Right ventricle myocardium superior (tissue), 1 donor: ENCODE measurements around the gene IFT43. TPM values are rescaled to one million over a fixed set of nuclear protein-coding genes. Genes with fewer than 3 reads are reported as not detected.
A peak's percentile ranks its signal among the peaks of the same experiment; 100 is the strongest.
"Not testable (repeated sequence)": the region's sequence is repeated elsewhere in the genome, so short reads cannot be mapped to it uniquely, and the experiment has no call there.

Source experiments
- ATAC-seq: fragments of 200-7000 bp; cut with Tn5 transposase; one replicate; pipeline ENCODE4 v1.9.1; 2020; ENCODE audit warnings: mild to moderate bottlenecking; ENCODE audit not compliant: poor library complexity
- DNase-seq: peaks from one replicate; pipeline ENCODE4 v3.0.0-alpha.2; 2020
- intact Hi-C: fragments of 100-400 bp; cut with DNase I; formaldehyde crosslinking; loops from one replicate; pipeline ENCODE4 v1.11.2; 2022
- total RNA-seq: library from RNA; stranded (reverse); fragmentation: NEBNext Ultra II Directional; extraction: Animal tissue kit (Norgen Biotek cat#: 25700); gene quantifications from one replicate; pipeline ENCODE4 v1.2.1, GENCODE V29; 2021
- donor health status: DM: no; HTN: yes; CAD: no; lungs with severe emphysema.

Gene IFT43
- total RNA-seq, 1 donor from 2014 or later = 25.1 TPM

DNA sequence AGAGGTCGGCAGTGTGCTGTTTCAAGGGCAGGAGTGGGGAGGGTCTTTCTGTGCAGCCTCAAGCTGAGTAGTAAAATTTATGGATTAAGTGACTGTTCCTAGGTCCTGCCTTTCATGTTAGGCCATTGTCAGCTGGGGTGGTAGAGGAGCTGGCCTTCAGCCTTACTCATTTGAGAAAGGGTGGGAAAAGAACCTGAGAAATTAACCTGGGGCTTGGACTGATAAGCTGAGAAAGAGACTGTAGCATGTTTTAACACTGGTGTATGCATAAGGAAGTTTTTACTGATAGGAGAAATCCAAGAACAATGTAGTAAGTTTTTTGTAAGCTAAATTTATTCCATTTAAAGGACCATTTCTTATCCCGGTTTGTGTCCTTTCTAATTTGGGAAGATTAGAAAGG lies 20.7 kb downstream of the IFT43 start:
- intact Hi-C loops = no loop called here
- ATAC-seq = no peak
- no peak for DNase-seq

DNA sequence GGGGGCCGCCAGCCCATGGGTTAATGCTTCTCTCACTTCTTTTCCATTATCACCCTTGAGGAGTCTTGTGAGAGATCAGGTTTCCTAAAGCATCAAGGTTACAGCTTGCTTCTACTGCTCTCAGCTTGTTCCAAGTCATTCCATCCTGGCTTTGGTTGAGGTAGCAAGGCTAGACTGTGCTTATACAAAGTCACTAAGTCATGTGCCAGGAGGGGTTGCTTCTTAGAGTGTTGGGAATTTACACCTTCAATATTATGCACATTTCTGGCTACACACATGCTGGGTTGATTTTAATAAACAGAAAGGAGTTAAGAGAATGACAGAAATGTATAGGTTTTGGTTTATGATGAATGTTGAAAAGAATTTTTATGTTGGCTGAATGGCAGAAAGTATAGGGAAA lies 21.8 kb downstream of the IFT43 start:
- DNase-seq (no peak), ATAC-seq (no peak)
- intact Hi-C loops = no loop called here

DNA sequence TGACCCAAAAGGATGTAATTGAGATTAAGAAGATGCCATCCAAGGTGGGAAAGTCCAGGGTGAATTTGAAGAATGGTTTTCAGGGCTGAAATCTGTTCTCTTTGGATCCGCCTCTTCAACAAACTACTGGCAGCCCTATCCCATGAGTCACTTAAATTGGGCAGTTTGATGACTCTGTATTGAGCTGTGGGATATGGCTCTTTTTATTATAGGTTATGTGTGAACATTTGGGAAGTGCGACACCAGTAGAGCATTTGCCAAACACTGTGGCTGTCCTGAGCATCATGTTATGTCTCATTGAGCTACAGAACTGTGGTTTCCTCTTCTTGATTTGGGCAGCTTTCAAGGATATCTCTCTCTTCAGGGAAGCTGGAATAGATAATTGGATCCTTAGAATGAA lies 22.3 kb downstream of the IFT43 start:
- DNase-seq = no peak
- intact Hi-C loops = no loop called here
- no peak for ATAC-seq

DNA sequence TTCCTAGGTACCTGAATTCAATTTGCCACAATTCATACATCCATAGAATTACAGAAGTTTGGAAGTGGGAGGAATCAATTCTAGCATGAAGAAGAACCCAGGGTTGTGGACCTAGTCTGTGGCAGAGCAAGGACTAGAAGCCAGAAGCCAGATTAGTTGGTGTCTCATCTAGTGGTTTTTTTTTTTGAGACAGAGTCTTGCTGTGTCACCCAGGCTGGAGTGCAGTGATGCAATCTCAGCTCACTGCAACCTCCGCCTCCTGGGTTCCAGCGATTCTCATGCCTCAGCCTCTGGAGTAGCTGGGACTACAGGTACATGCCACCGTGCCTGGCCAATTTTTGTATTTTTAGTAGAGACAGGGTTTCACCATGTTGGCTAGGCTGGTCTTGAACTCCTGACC lies 24.1 kb downstream of the IFT43 start:
- ATAC-seq, DNase-seq, intact Hi-C loops: not testable (repeated sequence)

DNA sequence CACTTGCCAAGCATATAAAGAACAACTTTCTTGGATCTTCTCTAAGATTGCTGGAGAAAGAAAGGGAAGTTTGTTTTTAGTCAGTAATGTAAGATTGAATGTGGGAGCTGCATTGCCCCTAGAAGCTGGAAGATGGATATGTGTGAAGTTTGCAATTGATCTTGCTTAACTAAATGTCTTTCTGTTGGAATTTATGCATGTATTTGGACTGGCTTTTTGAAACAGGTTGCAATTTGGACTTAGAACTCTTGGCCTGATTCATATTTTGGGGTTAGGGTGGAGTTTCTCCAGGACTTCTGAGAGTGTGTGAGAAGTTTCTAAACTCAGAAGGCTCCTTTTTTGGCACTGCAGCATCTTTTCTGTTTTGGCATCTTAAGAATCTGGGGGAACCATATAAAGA lies 26.4 kb downstream of the IFT43 start:
- DNase-seq (no peak), ATAC-seq (no peak)
- intact Hi-C loops = no loop called here

DNA sequence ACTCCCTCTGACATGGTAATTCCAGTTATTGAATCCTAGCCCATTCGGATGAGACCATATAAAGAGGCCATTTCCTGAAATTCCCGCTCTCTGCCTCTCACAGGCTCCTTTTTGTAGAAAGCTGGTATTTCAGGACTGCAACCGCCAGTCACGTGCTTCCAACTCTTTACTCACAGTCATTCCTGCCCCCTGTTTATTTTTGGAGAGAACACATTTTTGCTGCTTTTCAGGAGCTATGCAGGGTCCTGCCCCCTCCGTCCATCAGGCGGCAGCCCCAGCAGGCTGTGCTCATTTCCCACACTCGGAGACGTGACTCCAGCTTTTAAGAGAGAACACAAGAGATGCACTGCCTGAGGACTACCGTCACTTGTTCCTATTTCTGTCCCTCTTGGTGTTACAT lies 26.8 kb downstream of the IFT43 start:
- intact Hi-C loops = no loop called here
- DNase-seq = no peak
- ATAC-seq = peak; percentile 79

DNA sequence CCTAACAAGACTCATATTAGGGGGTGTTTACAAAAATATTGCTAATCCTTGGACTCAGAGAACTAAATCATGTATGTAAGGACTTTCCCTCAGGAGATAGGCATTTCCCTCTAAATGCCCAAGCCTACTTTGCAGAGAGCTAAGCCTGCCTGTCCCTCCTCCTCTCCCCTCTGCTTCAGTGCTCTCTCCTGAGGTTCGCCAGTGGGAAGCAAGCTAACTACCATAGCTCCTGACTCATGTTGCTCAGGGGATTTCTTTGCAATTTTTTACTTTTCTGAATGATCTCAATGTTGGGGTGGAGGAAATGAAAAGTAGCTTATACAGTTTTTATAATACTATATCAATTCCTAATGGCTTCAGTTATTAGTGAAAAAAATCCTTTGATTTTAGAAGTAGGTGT lies 29.6 kb downstream of the IFT43 start:
- intact Hi-C loops = no loop called here
- no peak for ATAC-seq
- no peak for DNase-seq

DNA sequence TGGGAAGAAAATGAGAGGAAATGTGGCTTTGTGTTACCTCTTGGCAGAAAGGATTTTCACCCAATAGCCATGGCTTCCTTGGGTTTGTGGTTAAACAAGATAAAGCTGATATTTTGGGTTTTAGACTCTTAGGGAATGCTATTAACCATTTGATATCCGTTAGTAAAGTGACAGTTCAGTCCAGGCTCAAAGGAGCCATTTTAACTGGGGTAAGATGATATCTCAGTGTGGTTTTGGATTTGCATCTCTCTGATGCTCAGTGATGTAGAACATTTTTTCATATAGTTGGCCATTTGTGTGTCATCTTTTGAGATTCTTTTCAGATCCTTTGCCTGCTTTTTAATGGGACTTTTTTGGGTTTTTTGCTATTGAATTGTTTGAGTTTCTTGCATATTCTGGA lies 30.1 kb downstream of the IFT43 start:
- ATAC-seq (no peak), DNase-seq (no peak)
- intact Hi-C loops = no loop called here

DNA sequence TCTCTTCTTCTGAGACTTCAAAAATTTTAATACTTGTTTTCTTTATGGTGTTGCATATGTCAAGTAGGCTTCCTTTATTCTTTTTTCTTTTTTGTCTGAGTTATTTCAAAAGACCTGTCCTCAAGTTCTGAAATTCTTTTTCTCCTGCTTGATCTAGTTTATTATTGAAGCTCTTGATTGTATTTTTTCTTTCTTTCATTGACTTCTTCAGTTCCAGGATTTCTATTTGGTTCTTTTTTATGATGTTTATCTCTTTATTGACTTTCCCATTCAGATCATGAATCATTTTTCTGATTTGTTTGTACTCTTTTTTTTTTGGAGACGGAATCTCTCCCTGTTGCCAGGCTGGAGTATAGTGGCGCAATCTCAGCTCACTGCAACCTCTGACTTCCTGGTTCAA lies 34.1 kb downstream of the IFT43 start:
- intact Hi-C loops = no loop called here
- ATAC-seq = no peak
- DNase-seq = no peak

DNA sequence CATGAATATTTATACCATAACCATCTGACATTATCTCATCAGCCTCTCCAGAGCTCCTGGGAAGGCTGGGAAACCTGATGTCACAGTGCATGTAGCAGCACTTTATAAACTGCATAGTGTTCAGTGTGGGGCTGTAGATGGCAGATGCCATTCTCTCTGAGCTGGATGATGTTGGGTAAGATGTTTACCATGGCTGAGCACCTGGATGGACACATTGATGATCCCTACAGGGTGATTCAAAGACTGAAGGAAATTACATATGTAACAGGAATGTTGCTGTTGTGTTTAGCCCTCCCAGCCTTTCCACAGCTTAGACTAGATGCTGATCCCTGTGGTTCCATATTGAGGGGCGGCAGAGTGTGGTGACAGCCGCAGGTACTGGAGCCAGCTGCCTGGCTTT lies 37.4 kb downstream of the IFT43 start:
- DNase-seq (no peak), ATAC-seq (no peak)
- intact Hi-C loops = no loop called here

DNA sequence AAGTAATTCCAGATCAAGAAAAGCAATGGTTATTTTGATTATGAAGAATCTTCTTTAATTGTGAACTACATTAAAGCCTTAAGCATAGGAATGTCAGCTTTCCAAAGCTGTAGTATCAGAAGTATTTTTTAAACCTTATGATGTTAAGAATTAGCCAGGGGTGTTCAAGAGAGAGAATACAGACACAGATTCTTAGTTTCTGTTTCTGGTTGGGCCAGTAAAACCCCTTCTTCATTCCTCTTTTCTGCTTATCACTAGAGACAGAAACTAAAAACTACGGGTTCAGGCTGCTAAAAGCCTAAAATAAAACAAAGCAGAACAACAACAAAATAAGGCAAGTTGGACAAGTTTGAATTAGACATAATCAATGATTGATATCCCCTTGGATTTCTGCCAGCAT lies 38.2 kb downstream of the IFT43 start:
- DNase-seq (no peak), ATAC-seq (no peak)
- intact Hi-C loops = no loop called here

DNA sequence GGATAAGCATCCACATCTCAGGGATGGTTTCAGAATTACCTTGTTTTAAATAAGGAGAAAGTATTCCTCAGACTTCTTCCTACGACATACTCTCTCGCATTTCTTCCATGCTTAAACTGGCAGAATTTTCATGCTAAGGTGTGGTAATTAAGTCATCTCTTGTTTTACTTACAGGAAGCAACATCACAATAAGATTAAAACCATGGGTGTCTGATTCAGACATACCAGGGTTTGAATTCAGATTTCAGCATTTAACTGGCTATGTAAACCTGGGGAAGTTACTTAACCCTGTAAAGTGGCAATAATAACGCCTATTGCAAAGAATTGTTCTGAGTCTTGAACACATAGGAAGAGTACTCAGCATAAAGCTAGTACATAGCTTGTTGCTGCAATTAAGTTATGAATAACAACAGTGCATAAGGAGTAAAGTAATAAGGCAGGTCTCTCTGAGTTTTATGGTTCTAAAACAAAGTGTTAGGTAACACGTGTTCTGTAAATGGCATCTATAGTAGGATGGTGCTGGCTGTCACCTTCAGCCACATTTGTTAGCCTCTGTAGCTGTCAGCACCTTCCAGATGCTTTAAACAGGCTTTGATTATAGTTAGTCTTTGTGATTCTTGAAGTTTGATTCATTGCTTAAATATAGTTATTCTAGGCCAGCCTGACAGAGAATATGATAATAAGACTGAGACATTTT lies 38.8 kb downstream of the IFT43 start:
- intact Hi-C loops = no loop called here
- peak; percentile 65 for ATAC-seq

DNA sequence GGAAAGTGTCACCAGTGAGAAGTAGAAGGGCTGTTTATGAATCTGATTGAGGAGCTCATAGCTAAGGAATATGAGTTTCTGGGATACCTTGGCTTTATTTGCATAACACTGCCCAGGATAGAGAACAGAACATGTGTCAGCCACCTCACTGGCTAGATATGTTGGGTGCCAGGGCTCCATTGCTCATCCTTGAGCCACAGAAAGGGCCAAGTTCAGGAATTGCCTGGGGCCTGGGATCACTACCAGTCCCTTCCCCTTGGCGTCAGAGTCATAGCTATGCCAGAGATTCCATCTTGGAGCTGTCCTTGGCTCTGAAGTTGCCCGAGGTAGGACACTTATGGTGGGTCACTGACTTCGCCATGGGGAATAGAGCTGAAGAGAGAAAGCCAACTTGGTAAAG lies 49.0 kb downstream of the IFT43 start:
- intact Hi-C loops = no loop called here
- DNase-seq = no peak
- no peak for ATAC-seq

More for the DNA sequence above, 38.8 kb downstream of the IFT43 start:
- no peak for DNase-seq

DNA sequence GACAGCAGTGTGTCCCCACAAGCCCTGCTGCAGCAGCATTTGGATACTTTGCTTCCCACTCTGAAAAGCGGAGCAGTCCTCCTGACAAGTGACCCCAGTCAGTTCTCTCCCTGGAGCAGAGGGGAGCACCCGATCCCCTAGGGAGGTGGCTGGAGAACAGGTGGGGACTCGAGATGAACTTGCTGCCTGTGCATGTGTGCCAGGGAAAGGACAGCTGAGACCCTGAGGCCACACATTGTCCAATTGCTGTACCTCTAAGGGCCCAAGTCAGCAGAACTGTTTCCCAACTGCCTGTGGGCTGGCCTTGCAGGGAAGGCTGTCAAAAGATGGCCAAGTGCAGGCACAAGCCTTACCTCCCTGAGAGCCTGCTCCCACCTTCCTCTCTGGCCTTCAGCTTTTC lies 55.1 kb downstream of the IFT43 start:
- no peak for DNase-seq
- no peak for ATAC-seq
- intact Hi-C loops = no loop called here

DNA sequence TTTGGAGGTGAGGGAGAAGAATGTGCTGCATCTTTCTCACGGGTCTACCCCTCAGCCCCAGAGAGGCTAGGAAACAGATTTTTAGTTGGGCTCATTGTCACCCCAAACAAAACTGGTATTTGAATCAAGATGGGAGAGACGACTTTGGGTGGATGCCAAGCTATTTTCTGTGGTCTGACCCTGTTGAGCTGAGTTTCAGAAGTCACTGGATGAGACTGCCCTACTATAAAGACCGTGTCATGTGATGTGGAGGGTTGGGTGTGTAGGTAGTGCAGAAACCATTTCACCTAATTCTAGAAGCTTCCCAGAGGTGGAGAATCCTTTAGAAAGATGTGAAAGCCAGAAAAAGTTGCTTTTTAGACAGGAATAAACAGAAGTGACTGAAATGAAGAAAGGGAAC lies 60.2 kb downstream of the IFT43 start:
- DNase-seq = no peak
- no peak for ATAC-seq
- intact Hi-C loops = no loop called here

DNA sequence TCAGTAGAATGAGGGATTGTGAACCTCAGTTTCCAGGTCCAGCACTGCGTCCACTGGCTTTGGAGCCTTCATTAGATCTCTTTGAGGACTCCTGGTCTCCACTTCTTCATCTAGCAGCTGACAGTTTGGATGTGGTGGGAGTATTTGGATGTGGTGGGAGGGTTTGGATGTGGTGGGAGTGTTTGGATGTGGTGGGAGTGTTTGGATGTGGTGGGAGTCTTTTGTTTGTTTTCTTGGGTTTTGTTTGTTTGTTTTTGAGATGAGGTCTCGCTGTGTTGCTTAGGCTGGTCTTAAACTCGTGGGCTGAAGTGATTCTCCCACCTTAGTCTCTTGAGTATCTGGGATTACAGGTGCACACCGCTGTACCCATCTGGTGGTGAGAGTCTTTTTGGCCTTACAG lies 64.7 kb downstream of the IFT43 start:
- no peak for ATAC-seq
- no peak for DNase-seq
- intact Hi-C loops = loop anchor here (2.0 to 5.0 kb wide), 3 partner anchors 303 to 597 kb away; no protein-coding TSS in a partner anchor

DNA sequence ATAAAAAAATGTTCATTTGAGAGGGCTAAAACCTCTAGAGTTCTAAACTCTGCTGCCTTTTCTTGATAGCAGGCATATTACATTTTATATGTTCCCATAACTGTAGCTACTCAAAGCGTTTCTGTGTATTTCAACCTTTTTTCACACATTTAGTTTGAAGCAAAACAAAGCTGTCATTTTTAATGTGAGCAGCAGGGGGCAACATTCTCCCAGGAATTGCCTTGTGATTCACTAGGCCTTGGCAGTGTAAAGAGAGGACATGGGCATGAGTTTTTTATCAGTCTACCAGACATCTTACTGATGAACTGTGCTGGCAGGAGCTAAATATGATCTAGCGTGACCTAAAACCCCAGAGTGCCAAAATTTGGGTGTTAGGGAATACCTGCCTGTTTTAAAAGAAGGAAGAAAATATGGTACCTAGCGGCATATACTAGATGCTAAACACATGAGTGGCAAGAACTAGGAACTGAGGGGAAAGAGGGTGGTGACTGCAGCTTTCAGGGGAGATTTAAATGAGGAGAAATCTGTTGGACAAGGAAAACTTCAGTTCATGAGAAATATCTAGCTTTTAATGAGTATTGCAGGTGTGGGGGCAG lies 65.3 kb downstream of the IFT43 start:
- intact Hi-C loops = loop anchor here (2.0 to 5.0 kb wide), 3 partner anchors 302 to 596 kb away; no protein-coding TSS in a partner anchor
- DNase-seq (no peak), ATAC-seq (peak; percentile 84)

DNA sequence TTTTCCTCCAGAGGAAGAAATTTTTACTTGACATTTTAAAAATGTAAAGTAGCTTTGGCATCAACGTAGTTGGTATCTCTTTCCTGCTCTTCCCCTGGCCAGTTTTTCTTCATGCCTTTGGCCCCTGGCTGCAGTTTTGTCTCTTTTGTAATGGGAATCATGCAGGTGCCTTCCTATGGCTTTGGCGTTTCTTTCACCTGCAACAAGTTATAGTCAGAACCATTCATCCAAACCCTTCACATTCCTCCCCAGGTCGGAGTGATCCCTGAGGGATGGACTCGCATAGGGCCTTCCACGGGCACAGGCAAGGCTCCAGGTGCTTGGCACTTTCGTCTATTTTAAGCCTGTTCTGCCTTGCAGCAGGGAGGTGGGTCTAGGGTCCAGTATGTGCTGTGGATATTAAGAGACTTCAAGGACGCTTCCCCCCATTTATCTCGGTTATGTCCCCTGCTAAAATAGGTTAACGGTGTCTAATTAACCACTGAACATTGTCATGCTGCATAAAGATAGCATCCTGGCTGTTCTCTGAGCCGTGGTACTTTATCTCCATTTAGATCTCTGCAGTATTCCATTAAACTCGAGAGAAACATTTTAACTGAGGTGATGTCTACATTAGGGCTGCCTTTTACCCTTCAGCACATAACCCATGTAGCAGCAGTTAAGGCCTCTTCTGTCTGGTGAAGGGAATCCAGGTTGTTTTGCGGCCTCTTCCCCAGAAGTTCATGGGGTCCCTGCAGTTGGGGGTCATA lies 66.3 kb downstream of the IFT43 start:
- intact Hi-C loops = loop anchor here (2.0 to 5.0 kb wide), 3 partner anchors 301 to 595 kb away; no protein-coding TSS in a partner anchor
- ATAC-seq (peak; percentile 30), DNase-seq (no peak)

DNA sequence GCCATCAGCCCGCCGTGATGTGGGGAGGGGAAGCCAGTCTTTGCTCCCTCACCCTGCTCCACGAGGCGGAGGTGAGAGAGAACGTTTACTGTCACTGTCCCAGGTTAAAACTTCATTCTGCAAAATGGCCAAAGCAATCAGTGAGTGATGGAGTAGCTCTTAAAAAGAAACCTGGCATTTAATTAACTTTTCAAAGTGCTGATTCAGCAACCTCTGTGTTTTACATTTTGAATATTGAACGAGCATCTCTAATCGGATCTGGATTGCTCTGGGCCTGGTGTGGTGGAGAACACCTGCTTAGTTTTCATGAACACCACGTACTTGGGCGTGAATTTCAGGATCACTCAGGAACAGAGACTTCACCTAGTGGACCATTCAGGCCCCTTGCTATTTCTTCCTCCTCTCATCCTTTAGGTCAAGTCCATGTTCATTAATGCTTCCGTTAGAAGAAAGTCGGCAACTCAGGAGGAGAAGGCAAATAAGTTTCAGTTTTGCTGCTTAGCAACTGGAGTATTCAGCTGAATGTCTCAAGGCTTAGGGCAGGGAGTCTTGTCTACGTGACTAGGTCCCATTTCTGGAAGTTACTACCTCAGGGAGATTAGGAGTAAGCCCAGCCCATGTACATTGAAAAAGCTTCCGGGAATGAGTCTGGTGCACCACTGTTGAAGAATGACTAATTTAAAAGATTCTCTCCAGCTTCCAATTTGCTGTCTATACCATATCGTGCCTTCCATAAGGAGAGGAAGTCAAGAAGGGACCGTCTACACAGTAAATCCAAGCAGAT lies 68.2 kb downstream of the IFT43 start:
- no peak for DNase-seq
- intact Hi-C loops = loop anchor here (5.0 kb wide), 2 partner anchors 334 to 594 kb away; no protein-coding TSS in a partner anchor
- ATAC-seq = no peak
